NCI-H524 (cell line): ENCODE data around the gene TES.
"Not testable (repeated sequence)": the region's sequence is repeated elsewhere in the genome, so short reads cannot be mapped to it uniquely, and the experiment has no call there.

ENCODE experiments used
- DNase-seq, 2 experiments: peaks; one replicate each; lab custom pipeline; 2025; lab: John Stamatoyannopoulos, UW

The TES gene

DNA sequence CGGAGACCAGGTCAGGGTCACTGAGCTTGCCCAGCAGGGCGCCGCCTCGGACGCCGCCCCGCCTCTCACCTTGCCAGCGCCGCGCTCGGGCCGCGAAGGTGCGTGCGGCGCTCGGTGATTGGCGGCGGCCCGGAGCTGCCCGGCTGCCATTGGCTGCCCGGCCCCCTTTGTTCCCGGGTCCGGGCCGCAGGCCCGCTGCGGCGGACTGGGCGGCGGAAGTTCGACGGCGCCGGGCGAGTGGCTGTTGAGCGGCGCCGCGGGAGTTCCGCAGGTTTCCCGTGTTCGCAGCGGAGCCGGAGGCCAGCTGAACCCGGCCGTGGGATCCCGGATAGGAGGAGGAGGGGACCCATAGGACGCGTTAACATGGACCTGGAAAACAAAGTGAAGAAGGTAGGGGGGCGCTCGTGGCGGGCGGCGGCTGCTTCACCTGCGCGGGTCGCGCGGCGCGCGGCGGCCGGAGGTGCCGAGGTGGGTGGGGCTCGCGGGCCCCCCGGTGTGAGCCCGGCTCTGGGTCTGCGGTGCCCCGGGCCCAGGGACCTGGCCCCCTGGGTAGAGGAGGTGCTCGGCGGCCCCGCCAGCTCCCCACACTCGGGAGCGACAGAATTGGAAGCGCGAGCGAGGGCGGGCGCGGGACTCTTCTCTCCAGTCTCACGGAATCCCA is at the start of gene TES:
TSS of gene TES (plus strand) at position 195 of the 661 bp plus-strand sequence. CDS start at position 364, 169 bp downstream.
- peak; percentile 19 to 64 for DNase-seq

DNA sequence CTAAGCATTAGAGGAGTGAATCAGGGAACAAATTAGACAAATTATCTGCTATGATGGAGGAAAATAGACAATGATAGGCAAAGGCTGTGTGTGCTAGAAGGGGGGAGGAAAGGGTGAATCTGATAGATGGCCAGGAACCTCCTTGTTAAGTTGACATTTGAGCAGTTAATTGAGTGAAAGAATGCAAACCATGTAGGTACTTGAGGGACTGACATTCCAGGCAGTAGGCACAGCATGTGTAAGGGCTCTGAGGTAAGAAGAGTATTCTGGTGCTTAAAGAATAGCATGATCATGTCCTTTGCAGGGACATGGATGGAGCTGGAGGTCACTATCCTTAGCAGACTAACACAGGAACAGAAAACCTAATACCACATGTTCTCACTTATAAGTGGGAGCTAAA is 48.6 kb upstream of the TES start:
- DNase-seq: no peak

GRCh38 chr7:116162254-116162653 is 48.1 kb upstream of the TES start:
- no peak for DNase-seq

- no peak for DNase-seq
Measured at GRCh38 chr7:116162992-116163391, 47.3 kb upstream of the TES start.

DNA sequence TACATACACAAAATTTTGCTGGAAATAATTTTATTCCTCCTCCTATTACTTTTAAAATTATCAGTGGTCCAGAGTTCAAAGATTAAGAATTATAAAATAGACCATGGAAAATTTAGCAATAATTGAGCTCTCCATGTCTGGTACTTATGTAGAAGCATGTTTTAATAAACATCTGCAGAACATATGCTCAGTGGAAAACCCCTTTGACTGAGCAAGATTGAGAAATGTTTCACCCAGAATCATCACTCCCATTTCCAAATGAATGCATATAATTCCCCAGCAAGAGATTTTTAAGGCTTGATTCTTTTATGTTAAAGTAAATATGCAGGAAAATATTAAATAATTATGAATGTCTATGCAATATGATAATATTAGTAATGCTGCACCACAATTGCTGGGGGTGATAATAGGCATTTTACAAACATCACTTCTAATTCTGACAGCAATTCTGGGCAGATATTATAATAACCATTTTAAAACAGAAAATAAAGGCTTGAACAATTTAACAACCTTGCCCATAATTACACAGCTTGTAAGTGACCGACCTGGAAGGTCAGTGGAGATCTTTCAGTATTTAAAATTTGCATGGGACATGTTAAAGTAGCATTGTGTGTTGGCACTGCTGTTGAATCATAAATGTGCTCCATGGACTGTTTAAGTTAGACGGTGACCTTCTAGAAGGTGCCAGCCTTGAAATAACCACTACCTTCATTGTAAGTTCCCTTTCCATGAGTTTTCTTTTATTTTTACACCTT is 45.6 kb upstream of the TES start:
- DNase-seq: no peak

DNA sequence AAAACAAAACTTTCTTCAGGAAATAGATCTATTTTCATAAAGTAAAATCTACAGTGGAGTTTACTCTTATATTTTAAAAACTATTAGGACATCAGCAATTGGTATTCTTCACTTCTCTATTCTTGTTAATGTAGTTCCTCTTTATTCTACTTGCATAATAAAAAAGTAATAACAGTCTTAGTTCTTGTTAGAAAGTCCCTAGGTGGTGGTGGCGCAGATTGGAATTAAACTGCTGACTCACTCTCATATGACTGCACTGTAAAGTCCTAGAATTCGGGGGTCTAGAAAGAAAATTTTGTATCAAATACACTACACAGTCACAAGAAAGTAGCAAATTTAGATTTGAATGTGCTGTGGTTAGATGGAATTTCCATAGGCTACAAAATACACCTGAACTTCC is 44.6 kb upstream of the TES start:
- DNase-seq: no peak

DNA sequence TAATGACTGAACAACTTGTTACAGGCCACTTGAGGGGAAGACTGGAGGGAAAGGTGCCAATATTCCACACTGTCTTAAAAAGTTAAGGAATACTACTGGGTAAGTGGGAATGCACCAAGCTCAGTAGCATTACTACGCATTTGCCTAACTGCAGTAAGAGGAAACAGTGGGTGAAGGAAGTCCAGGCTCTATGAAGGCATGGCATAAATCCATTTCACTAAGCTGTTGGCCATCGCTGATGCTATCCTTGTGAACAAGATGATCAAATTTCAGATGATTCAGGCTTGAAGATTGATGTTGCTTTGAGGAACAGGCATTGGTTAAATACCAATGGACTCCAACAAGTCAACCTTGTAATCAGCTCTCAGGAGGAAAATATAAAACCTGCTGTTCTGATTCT is 44.2 kb upstream of the TES start:
- no peak for DNase-seq

GRCh38 chr7:116167177-116167576 is 43.2 kb upstream of the TES start:
- DNase-seq: no peak

GRCh38 chr7:116169060-116169459 is 41.3 kb upstream of the TES start:
- no peak for DNase-seq

- DNase-seq: no peak
Measured at GRCh38 chr7:116170180-116170579, 40.2 kb upstream of the TES start.

- DNase-seq: no peak
Measured at GRCh38 chr7:116171094-116171493, 39.2 kb upstream of the TES start.

DNA sequence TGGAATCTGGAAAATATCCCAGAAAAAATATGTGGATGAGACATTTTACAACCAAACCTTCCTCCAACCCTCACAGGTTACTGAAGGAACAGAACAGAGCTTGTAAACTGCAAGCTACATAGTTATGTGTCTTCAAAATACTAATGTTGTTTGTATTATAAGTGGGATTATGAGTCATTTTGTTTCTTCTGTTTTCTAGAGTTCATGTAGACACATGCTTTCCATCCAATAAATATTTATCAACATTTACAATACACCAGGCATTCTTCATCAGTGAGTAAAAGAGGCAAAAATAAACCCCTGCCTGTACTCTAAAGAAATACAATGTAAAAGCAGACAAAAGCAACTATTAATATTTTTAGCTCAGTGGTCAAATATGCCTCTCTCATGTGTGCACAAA is 38.0 kb upstream of the TES start:
- no peak for DNase-seq

DNA sequence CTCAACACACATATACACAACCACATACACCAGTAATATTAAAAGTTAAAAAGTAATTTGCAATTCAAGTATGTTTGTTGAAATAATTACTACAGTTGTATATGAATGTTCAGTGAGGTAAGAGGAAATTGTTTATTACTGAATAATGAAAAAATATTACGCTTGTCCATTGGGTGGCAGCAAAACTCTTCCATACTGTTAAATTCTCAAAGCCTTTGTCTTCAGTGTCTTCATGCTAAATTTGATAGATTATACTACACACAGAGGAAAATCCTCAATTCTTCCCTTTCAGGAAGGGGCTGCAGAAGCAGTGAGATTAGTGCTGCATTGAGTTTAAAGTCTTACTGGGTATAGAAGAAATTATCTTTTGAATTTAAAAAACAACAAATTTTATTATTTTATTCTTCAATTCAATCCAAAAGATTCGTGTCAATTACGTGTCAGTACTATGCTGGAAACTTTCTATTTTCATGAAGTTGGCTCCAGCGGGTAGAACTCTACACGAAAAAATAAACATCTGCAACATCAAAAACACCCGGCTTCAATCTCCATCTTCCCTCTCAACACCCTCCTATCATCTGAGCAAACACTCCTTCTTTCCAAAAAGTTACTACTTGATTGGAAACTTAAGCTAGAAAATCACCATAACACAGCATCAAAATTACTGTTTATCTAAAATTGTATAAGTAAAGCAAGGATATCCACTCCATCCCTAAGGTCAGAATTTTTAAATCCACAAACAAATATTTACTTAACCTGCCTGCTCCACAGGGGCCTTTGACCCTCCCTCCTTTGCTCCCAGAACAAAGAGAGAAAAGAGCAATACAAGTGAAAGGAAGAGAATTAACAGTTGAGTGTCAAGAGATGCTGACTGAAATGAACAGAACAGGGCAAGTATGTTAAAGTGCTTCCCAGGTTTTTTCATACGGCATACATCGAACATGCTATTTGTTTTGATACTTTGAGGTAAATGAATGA is 37.0 kb upstream of the TES start:
- DNase-seq: peak; percentile 10 to 55

GRCh38 chr7:116175095-116175494 is 35.2 kb upstream of the TES start:
- not testable (repeated sequence) for DNase-seq

DNA sequence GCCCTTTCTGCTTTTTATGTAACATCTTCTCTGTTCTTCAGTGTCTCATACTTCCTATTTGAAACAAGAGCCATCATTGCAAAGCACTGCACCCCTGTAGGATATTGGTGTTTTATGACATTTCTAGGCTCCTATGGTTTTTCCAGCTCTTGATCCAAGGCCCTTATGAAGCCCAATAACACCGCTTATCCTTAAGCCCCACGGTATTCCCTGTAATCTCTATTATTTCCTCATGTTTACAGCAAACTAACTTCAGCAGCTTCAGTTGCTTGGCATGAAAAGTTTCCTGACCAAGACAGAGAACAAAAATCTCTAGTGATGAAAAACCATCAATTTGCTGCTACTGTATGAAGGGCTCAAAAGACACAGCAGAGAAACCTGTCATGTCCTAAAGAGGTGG is 34.1 kb upstream of the TES start:
- no peak for DNase-seq

GRCh38 chr7:116177009-116177408 is 33.3 kb upstream of the TES start:
- no peak for DNase-seq

GRCh38 chr7:116180302-116180701 is 30.0 kb upstream of the TES start:
- peak in 1 of 2 experiments; percentile 43 for DNase-seq

GRCh38 chr7:116182023-116182422 is 28.3 kb upstream of the TES start:
- no peak for DNase-seq

DNA sequence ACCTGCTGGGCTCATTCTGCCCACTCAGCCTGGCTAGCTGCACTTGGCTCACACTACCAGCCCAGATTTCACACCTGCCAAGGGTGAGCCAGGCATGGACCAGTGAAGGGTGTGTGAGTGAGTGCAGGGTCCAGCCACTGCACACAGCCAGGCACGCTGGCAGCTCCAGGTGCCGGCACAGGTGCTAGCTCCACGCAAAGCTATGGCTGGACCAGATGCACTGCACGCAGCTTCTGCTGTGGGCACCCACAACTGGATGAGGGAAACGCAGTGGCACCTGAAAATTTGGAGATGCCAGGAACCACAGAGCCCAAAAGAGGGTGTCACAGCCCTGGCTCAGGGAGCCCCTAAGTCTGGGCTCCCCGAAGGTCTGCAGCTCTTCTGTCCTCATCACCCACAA is 24.9 kb upstream of the TES start:
- DNase-seq: no peak

GRCh38 chr7:116185956-116186355 is 24.4 kb upstream of the TES start:
- DNase-seq: no peak

DNA sequence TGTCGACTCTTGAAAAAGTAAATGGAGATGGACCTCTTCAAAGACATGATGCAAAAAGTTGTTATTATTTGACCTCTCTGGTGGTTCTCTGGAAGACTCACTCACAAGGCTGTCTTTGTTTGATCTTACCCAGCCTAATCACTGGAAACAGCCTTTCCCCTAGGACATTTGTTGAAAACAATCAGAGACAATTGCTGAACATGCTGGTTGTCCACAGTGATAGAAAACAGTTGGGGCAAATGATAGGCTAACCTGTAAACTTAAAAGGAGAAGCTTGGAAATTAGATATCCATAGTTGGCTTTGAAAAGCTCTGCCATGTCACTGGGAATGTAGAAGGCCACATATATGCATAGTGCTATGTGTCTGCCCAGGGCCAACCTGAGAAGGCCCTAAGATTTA is 22.9 kb upstream of the TES start:
- DNase-seq: no peak

DNA sequence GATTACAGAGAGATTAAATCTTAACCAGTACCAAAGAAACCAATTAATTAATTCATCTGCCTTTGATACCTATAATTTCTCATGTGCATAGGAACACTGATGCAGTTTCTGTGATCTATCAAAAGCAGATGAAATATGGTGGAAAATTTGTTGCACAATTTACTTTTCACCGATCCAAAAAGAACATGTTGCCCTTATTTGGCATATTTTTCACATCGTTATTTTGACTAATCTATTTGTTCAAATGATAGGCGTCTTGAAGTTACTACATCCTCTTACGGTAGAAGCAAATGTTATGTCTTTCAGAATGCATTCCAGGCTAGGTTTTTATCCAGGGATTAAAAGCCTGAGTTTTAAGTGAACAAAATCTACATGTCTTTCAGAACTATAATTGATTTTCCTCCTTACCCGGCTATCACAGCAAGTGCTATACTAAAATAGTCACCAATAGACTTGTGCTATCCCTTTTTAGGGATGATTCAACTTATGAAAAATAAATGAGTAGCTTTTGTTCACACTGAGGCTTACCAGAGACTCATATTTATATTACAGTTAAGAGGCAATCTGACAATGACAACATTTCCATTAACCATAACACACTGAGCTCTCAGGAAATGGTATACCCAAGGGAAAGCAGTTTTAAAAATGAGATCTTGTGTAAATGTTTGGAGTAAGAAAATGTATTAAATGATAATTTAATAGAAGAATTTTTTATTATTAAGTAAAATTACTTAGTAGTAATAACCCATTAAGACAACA is 16.8 kb upstream of the TES start:
- DNase-seq: no peak
